HEK293 (cell line): Measurements from ENCODE around the gene STMN1.

ENCODE experiments used
- HOXA7 ChIP-seq: sonication (generic); formaldehyde crosslinking; IDR thresholded peaks from 2 replicates; pipeline ENCODE4 v1.8.1; 2022; ENCODE audit warnings: missing genetic modification reagents, borderline replicate concordance
- PATZ1 ChIP-seq: fragments of 450-650 bp; formaldehyde crosslinking; IDR thresholded peaks from 2 replicates; pipeline ENCODE4 v1.5.1; 2016; ENCODE audit warnings: missing biosample characterization, missing genetic modification characterization
- ZFP37 ChIP-seq: fragments of 450-650 bp; formaldehyde crosslinking; IDR thresholded peaks from 2 replicates; pipeline ENCODE4 v1.5.1; 2016; ENCODE audit warnings: missing biosample characterization, missing genetic modification characterization
- ZNF645 ChIP-seq: fragments of 450-650 bp; formaldehyde crosslinking; IDR thresholded peaks from 2 replicates; pipeline ENCODE4; 2016; ENCODE audit warnings: missing biosample characterization, missing genetic modification characterization
- ZNF747 ChIP-seq: fragments of 450-650 bp; formaldehyde crosslinking; IDR thresholded peaks from 2 replicates; pipeline ENCODE4 v1.5.1; 2016; ENCODE audit warnings: missing biosample characterization, missing genetic modification characterization
- TF ChIP-seq, protein P1 (sequence below): fragments of 450-650 bp; formaldehyde crosslinking; IDR thresholded peaks from 2 replicates; pipeline ENCODE4 v1.5.1; 2016; ENCODE audit warnings: missing biosample characterization, missing genetic modification characterization

DNA sequence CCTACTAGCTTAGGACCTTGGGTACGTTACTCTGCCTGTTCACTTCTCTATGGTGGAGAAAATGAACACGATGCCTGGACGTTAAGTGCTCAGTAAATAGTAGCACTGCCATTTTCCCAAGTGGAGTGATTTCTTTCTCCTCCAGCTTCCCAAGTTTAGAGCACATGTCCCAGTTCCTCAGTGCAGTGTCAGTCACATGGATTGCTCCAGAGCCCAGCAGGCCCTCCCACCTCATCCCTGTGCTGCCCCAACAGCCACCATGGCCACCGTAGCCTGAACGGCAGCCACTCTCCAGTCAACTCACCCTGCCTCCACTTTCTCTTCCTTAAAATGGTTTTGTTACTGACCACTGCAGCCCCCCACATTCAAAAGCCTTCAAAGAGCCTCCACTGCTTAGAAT lies 8.5 kb downstream of the STMN1 start:
- TF ChIP-seq HOXA7 = no peak
- TF ChIP-seq, protein P1, sequence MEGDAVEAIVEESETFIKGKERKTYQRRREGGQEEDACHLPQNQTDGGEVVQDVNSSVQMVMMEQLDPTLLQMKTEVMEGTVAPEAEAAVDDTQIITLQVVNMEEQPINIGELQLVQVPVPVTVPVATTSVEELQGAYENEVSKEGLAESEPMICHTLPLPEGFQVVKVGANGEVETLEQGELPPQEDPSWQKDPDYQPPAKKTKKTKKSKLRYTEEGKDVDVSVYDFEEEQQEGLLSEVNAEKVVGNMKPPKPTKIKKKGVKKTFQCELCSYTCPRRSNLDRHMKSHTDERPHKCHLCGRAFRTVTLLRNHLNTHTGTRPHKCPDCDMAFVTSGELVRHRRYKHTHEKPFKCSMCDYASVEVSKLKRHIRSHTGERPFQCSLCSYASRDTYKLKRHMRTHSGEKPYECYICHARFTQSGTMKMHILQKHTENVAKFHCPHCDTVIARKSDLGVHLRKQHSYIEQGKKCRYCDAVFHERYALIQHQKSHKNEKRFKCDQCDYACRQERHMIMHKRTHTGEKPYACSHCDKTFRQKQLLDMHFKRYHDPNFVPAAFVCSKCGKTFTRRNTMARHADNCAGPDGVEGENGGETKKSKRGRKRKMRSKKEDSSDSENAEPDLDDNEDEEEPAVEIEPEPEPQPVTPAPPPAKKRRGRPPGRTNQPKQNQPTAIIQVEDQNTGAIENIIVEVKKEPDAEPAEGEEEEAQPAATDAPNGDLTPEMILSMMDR (tag by site-specific recombination) = no peak
- TF ChIP-seq PATZ1 (tag by site-specific recombination) = no peak
- no peak for TF ChIP-seq ZFP37 (tag by site-specific recombination)
- no peak for TF ChIP-seq ZNF747 (tag by site-specific recombination)
- no peak for TF ChIP-seq ZNF645 (tag by site-specific recombination)
